HG03378 (cell line): Measurements from ENCODE around the gene HTATSF1.

Source experiments
- ATAC-seq: cut with Tn5 transposase; IDR thresholded peaks from one replicate; pipeline ENCODE4 v1.9.1; 2021; ENCODE audit warnings: mild to moderate bottlenecking, moderate library complexity; ENCODE audit not compliant: unreplicated experiment

Gene HTATSF1

GRCh38 chrX:136496186-136496763, 1.1 kb upstream of the HTATSF1 start:
- ATAC-seq = no peak

- peak; percentile 58 for ATAC-seq
These were observed 432 bp upstream of the HTATSF1 start for GRCh38 chrX:136496764-136497555.

- ATAC-seq = no peak
These were observed 21.7 kb downstream of the HTATSF1 start for GRCh38 chrX:136519069-136519468.

GRCh38 chrX:136523770-136524169, 26.4 kb downstream of the HTATSF1 start:
- no peak for ATAC-seq

- ATAC-seq = no peak
These were observed 28.6 kb downstream of the HTATSF1 start for GRCh38 chrX:136525738-136526606.

GRCh38 chrX:136528645-136529315, 31.4 kb downstream of the HTATSF1 start:
- ATAC-seq = no peak

GRCh38 chrX:136529795-136530194, 32.4 kb downstream of the HTATSF1 start:
- ATAC-seq = no peak

GRCh38 chrX:136531951-136532350, 34.6 kb downstream of the HTATSF1 start, which contains the start of gene VGLL1:
TSS of gene VGLL1 (plus strand) at chrX:136532215. CDS start at chrX:136536021, 3,806 bp downstream.
- ATAC-seq = no peak

GRCh38 chrX:136534131-136534530, 36.7 kb downstream of the HTATSF1 start:
- ATAC-seq = no peak

GRCh38 chrX:136538811-136539210, 41.4 kb downstream of the HTATSF1 start:
- ATAC-seq = no peak

- ATAC-seq = no peak
These were observed 42.8 kb downstream of the HTATSF1 start for GRCh38 chrX:136540226-136540625.

- ATAC-seq = no peak
These were observed 43.9 kb downstream of the HTATSF1 start for GRCh38 chrX:136541294-136541693.

- no peak for ATAC-seq
These were observed 44.9 kb downstream of the HTATSF1 start for GRCh38 chrX:136542281-136542680.

- no peak for ATAC-seq
These were observed 49.0 kb downstream of the HTATSF1 start for GRCh38 chrX:136546371-136546781.

- no peak for ATAC-seq
These were observed 51.8 kb downstream of the HTATSF1 start for GRCh38 chrX:136549226-136549625.

- no peak for ATAC-seq
These were observed 54.0 kb downstream of the HTATSF1 start for GRCh38 chrX:136551410-136551809.

GRCh38 chrX:136555694-136556093, 58.3 kb downstream of the HTATSF1 start:
- no peak for ATAC-seq
